ENCODE measurements around the gene PKDREJ.

DNA sequence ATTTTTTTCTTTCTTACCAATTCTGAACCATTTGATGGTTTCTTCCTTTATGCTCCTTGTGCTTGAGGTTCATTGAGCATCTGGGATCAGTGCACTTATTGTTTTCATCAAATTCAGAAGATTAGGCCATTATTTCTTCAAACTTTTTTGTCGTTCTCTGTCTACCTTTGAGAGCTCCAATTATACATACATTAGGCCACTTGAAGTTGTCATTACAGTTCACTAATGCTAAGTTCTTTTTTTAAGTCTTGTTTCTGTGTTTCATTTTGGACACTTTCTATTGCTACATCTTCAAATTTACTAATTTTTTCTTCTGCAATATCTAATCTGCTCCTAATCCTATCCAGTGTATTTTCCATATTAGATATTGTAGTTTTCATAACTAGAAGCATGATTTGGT lies 53.9 kb downstream of the PKDREJ start:
- TF ChIP-seq POLR2AphosphoS5 (IDR thresholded peaks at IDR 0.05) = no peak
- no peak for TF ChIP-seq POLR2A (IDR thresholded peaks at IDR 0.05)
- TF ChIP-seq, protein P1, sequence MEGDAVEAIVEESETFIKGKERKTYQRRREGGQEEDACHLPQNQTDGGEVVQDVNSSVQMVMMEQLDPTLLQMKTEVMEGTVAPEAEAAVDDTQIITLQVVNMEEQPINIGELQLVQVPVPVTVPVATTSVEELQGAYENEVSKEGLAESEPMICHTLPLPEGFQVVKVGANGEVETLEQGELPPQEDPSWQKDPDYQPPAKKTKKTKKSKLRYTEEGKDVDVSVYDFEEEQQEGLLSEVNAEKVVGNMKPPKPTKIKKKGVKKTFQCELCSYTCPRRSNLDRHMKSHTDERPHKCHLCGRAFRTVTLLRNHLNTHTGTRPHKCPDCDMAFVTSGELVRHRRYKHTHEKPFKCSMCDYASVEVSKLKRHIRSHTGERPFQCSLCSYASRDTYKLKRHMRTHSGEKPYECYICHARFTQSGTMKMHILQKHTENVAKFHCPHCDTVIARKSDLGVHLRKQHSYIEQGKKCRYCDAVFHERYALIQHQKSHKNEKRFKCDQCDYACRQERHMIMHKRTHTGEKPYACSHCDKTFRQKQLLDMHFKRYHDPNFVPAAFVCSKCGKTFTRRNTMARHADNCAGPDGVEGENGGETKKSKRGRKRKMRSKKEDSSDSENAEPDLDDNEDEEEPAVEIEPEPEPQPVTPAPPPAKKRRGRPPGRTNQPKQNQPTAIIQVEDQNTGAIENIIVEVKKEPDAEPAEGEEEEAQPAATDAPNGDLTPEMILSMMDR (IDR thresholded peaks at IDR 0.05) = no peak
